ENCODE data around the gene SMTNL2.
A peak's percentile ranks its signal among the peaks of the same experiment; 100 is the strongest.

The SMTNL2 gene

DNA sequence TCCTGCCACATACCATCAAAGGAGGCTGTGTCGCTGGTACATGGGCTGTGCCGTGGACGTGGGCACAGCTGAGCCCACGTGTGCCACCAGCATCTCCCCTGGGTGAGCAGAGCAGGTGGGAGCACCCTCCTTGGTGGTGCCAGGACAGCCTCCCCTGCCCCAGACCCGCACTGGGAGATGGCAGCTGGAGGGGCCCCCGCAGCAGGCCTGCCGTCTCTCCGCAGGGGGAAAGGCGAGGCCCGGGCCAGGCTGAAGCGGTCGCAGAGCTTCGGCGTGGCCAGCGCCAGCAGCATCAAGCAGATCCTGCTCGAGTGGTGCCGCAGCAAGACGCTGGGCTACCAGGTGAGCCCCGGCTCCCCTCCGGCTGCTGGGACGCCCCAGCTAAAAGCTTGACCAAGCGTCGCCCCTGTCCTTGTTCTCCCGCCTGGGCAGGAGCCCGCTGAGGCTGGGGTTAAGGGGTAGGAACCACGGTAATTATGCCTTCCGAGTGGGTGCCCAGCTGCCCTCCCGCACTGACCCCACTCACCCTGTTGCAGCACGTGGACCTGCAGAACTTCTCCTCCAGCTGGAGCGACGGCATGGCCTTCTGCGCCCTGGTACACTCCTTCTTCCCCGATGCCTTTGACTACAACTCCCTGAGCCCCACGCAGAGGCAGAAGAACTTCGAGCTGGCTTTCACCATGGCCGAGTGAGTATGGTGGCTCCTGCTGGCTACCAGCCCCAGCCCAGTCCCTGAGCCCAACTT lies 12.5 kb downstream of the SMTNL2 start:
- H3K4me3 ChIP-seq (replicated peaks in 1 of 2; ENCODE audit: low read depth in 2 of 2, low read length in 2 of 2) = no peak overlapping the region
- no peak for DNase-seq (ENCODE audit: low read depth in 2 of 2)
- TF ChIP-seq, protein P1, sequence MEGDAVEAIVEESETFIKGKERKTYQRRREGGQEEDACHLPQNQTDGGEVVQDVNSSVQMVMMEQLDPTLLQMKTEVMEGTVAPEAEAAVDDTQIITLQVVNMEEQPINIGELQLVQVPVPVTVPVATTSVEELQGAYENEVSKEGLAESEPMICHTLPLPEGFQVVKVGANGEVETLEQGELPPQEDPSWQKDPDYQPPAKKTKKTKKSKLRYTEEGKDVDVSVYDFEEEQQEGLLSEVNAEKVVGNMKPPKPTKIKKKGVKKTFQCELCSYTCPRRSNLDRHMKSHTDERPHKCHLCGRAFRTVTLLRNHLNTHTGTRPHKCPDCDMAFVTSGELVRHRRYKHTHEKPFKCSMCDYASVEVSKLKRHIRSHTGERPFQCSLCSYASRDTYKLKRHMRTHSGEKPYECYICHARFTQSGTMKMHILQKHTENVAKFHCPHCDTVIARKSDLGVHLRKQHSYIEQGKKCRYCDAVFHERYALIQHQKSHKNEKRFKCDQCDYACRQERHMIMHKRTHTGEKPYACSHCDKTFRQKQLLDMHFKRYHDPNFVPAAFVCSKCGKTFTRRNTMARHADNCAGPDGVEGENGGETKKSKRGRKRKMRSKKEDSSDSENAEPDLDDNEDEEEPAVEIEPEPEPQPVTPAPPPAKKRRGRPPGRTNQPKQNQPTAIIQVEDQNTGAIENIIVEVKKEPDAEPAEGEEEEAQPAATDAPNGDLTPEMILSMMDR (IDR thresholded peaks at IDR 0.05; ENCODE audit: low read depth, low read length) = no peak

DNA sequence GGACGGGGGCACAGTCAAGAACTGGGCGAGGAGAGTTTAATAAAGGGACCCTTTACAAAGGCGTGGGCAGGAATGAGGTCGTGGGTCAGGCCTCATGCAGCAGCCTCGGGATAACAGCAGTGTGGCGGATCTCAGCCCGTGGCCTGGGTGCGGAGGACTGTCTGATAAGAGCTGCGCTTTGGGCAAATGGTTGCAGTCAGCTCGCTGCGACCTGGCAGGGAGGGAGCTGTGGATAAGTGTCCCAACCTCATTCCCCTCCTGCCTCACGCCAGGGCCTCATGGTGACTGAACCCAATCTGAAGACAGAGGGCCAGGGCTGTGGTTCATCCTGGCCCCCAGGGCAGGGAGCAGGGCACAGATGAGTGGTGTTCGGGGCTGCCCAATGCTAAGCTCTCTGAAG lies 13.6 kb downstream of the SMTNL2 start:
- H3K4me3 ChIP-seq (replicated peaks in 1 of 2; ENCODE audit: low read depth in 2 of 2, low read length in 2 of 2) = no peak overlapping the region
- DNase-seq (ENCODE audit: low read depth in 2 of 2) = no peak
- TF ChIP-seq, protein P1 (IDR thresholded peaks at IDR 0.05; ENCODE audit: low read depth, low read length) = no peak

DNA sequence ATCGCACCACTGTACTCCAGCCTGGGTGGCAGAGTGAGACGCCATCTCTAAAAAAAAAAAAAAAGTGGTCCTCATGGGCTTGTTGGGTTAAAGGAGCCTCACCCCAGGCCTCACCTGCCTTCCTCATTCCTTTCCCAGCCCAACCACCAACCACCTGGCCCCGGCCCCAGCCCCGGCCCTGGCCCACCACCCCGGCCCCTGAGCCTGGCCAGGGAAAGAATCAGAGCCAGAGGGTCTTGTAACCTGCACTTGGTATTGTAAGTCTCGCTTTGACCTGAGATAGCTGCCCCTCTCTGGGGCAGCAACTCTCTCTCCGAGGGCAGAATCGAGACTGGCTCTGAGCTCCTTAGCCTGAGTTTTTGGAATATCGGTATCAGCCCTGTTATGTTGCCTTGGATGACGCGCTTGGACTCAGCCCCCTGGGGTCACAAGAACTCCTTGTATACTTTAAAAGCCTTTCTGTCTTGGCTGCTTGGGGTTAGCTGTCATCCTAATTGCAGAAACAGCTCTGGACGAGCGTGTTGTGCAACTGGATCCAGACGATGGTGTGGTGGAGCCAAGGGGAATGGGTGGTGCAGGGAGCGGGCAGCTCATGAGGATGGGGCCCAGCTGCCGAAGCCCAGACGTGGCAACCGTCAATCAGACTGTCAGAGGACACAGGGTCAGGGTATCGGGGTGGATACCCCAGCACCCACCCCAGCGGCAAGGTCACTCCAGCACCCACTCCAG lies 14.6 kb downstream of the SMTNL2 start:
- H3K4me3 ChIP-seq (replicated peaks in 1 of 2; ENCODE audit: low read depth in 2 of 2, low read length in 2 of 2) = no peak overlapping the region
- peak in 1 of 2 donors; percentile 92 for DNase-seq (ENCODE audit: low read depth in 2 of 2)
- TF ChIP-seq, protein P1 (IDR thresholded peaks at IDR 0.05; ENCODE audit: low read depth, low read length) = no peak

DNA sequence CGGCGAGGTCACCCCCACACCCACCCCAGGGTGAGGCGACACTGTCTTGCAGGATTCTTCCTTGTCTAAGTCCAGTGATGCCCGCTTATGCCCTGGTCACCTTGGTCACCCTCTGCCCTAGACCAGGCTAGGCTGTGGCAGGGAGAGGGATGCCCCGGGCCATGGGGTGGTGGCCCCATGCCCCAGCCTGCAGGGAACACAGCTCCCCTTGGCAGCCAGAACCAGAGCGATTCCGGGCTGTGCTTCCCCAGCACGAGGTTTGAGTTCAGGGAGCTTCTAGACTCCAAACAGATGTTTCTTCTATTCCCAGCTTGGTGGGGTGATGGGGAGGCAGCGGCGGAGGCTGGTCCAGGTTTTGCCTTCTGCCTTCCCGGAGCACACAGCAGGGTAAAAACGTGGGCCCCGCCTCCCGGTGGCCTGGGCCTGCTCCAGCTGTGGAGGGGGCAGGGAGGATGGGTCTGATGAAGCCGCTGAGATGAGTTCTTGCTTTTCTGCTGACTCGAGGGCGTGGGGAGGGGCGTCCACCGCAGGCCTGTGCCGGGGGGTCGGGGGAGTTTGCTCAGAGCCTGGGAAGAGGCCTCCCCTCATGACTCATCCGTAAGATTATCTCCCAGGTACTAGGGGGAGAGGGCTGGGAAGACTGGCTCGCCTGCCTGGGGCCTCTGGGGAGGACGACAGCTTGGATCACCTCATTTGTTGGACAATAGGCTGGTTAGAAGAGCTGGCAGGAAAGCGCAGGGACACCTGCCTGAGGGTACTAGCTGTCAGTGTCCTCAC lies 15.4 kb downstream of the SMTNL2 start:
- no peak overlapping the region for H3K4me3 ChIP-seq (replicated peaks in 1 of 2; ENCODE audit: low read depth in 2 of 2, low read length in 2 of 2)
- peak in 1 of 2 donors; percentile 82 for DNase-seq (ENCODE audit: low read depth in 2 of 2)
- TF ChIP-seq, protein P1 (IDR thresholded peaks at IDR 0.05; ENCODE audit: low read depth, low read length) = no peak

DNA sequence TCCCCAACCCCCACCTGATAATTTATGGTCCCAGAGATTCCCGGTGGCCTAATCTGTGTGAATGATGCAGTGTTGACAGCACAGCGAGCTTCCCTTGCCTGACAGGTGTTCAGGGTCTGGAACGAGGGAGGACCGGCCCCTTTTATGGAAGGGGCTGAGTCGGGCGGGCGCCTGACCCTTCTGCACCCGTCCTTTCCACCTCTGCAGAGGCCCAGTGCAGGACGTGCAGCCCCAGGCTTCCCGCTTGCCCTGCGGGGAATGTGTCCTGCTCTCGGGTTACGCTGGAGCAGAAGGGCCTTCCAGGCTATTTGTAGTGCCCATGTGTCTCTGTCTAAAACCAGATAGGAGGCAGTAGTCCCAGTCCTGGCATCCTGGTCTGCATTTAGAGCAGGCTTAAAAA lies 16.2 kb downstream of the SMTNL2 start:
- DNase-seq (ENCODE audit: low read depth in 2 of 2) = no peak
- TF ChIP-seq, protein P1 (IDR thresholded peaks at IDR 0.05; ENCODE audit: low read depth, low read length) = no peak
- no peak overlapping the region for H3K4me3 ChIP-seq (replicated peaks in 1 of 2; ENCODE audit: low read depth in 2 of 2, low read length in 2 of 2)

DNA sequence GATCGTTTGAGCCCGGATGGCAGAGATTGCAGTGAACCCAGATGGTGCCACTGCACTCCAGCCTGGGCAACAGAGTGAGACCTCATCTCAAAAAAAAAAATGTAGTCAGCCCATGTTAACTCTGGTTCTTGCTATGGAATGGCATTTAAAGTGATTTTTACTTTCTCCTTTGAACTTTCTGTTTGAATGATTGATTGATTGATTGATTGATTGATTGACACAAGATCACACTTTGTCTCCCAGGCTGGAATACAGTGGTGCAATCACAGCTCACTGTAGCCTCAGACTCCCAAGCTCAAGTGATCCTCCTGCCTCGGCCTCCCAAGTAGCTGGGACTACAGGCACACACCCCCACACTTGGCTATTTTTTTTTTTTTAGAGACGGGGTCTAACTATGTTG lies 17.0 kb downstream of the SMTNL2 start:
- DNase-seq (ENCODE audit: low read depth in 2 of 2) = no peak
- TF ChIP-seq, protein P1 (IDR thresholded peaks at IDR 0.05; ENCODE audit: low read depth, low read length) = no peak

More for the DNA sequence above, 17.0 kb downstream of the SMTNL2 start:
- H3K4me3 ChIP-seq (replicated peaks in 1 of 2; ENCODE audit: low read depth in 2 of 2, low read length in 2 of 2) = no peak overlapping the region
